ENCODE data around the gene MLC1. TPM values are rescaled to one million over a fixed set of nuclear protein-coding genes. Genes with fewer than 3 reads are reported as not detected.
A peak's percentile ranks its signal among the peaks of the same experiment; 100 is the strongest.

Gene MLC1
- total and polyA plus RNA-seq, 2 of the 4 experiments (the other 2 are of a cell fraction), result 0.10 TPM; not detected in 1

DNA sequence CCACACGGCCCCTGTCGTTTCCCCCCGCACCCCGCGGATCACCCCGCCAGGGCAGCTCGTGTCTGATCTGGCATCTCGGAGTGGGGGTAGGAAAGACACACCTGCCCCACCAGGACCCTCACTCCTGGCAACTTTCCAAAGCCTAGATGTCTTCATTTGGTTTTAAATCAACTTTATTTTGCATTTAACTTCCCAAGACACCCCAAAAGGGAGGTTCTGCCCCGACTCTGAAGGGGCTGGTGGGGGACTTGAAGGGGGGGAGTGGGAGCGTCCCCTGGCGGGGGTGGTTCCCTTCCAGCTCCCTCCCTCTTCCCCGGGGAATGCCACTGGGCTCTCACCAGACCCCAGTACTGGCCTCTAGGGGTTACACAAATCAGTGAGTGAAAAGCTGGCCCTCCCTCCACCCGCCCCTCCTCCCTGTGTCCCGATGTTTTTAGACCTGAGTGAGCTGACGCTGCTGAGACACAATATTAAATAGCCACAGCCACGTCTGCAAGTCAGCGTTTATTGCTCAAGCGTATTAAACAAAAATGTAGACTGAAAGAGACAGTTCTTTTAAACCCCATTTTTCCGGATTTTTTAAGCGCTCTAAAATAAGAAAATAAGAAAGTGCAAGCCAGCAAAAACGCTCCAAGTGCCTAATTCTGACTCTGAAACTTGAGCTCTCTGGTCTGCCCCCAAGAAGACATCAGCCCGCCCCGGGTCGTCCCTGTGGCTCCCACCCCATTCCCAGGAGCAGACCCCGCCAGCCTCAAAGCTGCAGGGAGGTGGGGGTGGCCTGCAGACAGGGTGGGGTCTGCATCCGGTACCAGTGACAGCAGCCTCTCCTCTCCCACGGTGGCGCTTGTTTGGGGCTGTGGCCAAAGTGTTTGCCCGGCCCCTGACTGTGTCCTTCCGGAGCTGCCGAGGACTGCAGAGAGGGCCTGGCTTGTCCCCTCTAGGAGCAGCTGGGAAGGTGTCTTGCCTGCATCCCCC is 26.0 kb downstream of the MLC1 start (continued):
- no peak for TF ChIP-seq SMC3 (IDR thresholded peaks at IDR 0.05; ENCODE audit: low read depth, low read length)

- Histone ChIP-seq H3K18ac (ENCODE audit: low read depth, low read length) (no peak within 1 kb of the TSS; the same call in 1 of the 2 replicates), H2BK20ac (ENCODE audit: low read depth, low read length) (no peak within 1 kb of the TSS), H2BK120ac (ENCODE audit: low read depth, low read length) (no peak within 1 kb of the TSS), H4K91ac (ENCODE audit: insufficient read depth, low read depth, low read length) (no peak within 1 kb of the TSS), H3K4me1 (ENCODE audit: control insufficient read depth, insufficient read depth, low read length) (peaks cover 6% of the 10 kb centered on the region; the same call in 1 of the 2 replicates), H3K36me3 (ENCODE audit: control insufficient read depth, insufficient read depth, low read length) (no peaks in the 10 kb centered on the region), H3K4me3 (ENCODE audit: insufficient read depth, low read depth, low read length) (no peak within 1 kb of the TSS), H3K79me1 (ENCODE audit: low read depth in 1 of 2, low read length in 2 of 2) (no peaks in the 10 kb centered on the region), H3K56ac (ENCODE audit: extremely low read depth, insufficient read depth, low read length) (no peak within 1 kb of the TSS), H2AK5ac (ENCODE audit: low read depth, low read length) (no peak within 1 kb of the TSS), H3K27ac (ENCODE audit: insufficient read depth, low read length) (no peak within 1 kb of the TSS), H3K14ac (replicated peaks; ENCODE audit: low read depth, low read length) (no peak within 1 kb of the TSS), H4K5ac (ENCODE audit: low read depth, low read length) (no peak within 1 kb of the TSS; the same call in 1 of the 2 replicates), H3K9me1 (ENCODE audit: insufficient read depth, low read length) (no peaks in the 10 kb centered on the region), H2BK5ac (ENCODE audit: low read depth, low read length, poor library complexity, severe bottlenecking) (no peak within 1 kb of the TSS), H3K9ac (ENCODE audit: low read depth, low read length) (no peak within 1 kb of the TSS), H4K20me1 (ENCODE audit: insufficient read depth, low read length) (no peaks in the 10 kb centered on the region), H3K23ac (ENCODE audit: low read depth, low read length) (no peak within 1 kb of the TSS), H2AK9ac (replicated peaks; ENCODE audit: low read depth, low read length, poor library complexity) (no peak within 1 kb of the TSS), H4K8ac (ENCODE audit: low read depth in 2 of 2, low read length in 2 of 2) (no peak within 1 kb of the TSS), H3K4me2 (ENCODE audit: low read depth, low read length) (peak within 1 kb of the TSS; percentile 1; the same call in 1 of the 2 replicates), H2AFZ (replicated peaks; ENCODE audit: low read length, poor library complexity) (peak within 1 kb of the TSS; percentile 71), H3K27me3 (ENCODE audit: control insufficient read depth, insufficient read depth, low read length) (peaks cover 43% of the 10 kb centered on the region), H3K9me3 (ENCODE audit: control insufficient read depth, insufficient read depth, low read length) (peaks cover 9% of the 10 kb centered on the region), H3K4ac (ENCODE audit: low read depth, low read length) (no peak within 1 kb of the TSS), H2BK15ac (ENCODE audit: low read depth, low read length) (no peak within 1 kb of the TSS)
- 18% methylated on average over 43 of the region's 102 CpGs; no CpG with 5 or more reads in 1 of the 2 experiments for WGBS, 2 experiments (ENCODE audit: extremely low coverage in 2 of 2, insufficient read length in 1 of 2)
- no TSS peak for BruUV-seq (replicated peaks)
- ATAC-seq (ENCODE audit: low read depth) (no peak), DNase-seq (no peak)
- POLR2A ChIA-PET (ENCODE audit: unreplicated experiment), result no interaction called here
- in situ Hi-C loops (cut with MboI; ENCODE audit: low sequenced_read_pairs) (no loop called here), dilution Hi-C loops (cut with HindIII; ENCODE audit: low sequenced_read_pairs, unreplicated experiment) (no loop called here), intact Hi-C loops (cut with micrococcal nuclease) (no loop called here)
- CTCF ChIA-PET, result no interaction called here
- TF ChIP-seq CHD1 (IDR thresholded peaks at IDR 0.05; ENCODE audit: low read depth, low read length) (no peak), SMC3 (IDR thresholded peaks at IDR 0.05; ENCODE audit: low read depth, low read length) (no peak), MAZ (IDR thresholded peaks at IDR 0.05; ENCODE audit: borderline replicate concordance, low read depth, low read length) (no peak), RAD21 (IDR thresholded peaks at IDR 0.05; ENCODE audit: low read length) (no peak), NFE2L2 (IDR thresholded peaks at IDR 0.05; ENCODE audit: low read depth, low read length) (no peak), RCOR1 (IDR thresholded peaks at IDR 0.05; ENCODE audit: insufficient replicate concordance, low read length) (no peak), BHLHE40 (IDR thresholded peaks at IDR 0.05; ENCODE audit: low read depth, low read length) (no peak)
- TF ChIP-seq, protein P1, sequence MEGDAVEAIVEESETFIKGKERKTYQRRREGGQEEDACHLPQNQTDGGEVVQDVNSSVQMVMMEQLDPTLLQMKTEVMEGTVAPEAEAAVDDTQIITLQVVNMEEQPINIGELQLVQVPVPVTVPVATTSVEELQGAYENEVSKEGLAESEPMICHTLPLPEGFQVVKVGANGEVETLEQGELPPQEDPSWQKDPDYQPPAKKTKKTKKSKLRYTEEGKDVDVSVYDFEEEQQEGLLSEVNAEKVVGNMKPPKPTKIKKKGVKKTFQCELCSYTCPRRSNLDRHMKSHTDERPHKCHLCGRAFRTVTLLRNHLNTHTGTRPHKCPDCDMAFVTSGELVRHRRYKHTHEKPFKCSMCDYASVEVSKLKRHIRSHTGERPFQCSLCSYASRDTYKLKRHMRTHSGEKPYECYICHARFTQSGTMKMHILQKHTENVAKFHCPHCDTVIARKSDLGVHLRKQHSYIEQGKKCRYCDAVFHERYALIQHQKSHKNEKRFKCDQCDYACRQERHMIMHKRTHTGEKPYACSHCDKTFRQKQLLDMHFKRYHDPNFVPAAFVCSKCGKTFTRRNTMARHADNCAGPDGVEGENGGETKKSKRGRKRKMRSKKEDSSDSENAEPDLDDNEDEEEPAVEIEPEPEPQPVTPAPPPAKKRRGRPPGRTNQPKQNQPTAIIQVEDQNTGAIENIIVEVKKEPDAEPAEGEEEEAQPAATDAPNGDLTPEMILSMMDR (conservative IDR thresholded peaks at IDR 0.05; ENCODE audit: low read depth, low read length), result no peak
- TF ChIP-seq, protein P2, sequence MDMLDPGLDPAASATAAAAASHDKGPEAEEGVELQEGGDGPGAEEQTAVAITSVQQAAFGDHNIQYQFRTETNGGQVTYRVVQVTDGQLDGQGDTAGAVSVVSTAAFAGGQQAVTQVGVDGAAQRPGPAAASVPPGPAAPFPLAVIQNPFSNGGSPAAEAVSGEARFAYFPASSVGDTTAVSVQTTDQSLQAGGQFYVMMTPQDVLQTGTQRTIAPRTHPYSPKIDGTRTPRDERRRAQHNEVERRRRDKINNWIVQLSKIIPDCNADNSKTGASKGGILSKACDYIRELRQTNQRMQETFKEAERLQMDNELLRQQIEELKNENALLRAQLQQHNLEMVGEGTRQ (IDR thresholded peaks at IDR 0.05; ENCODE audit: low read depth, low read length), result no peak
Observed at GRCh38 chr22:50058061-50058905, 26.9 kb downstream of the MLC1 start, which contains the start of gene TTLL8. Gene TTLL8 (minus strand): TSS chr22:50058298.
